Suprapubic skin (tissue), 4 donors: ENCODE data around the gene CRB1. TPM values are rescaled to one million over a fixed set of nuclear protein-coding genes. Genes with fewer than 3 reads are reported as not detected.

ENCODE experiments used
- DNase-seq, 2 donors: peaks; one replicate each; pipeline ENCODE4 v3.0.0-alpha.2; 2019; ENCODE audit warnings: low spot score in 2 of 2
- H3K27ac ChIP-seq: fragments of 200-600 bp; sonication (generic); one replicate; pipeline ENCODE4 v1.5.1; 2019
- H3K27me3 ChIP-seq: fragments of 200-600 bp; sonication (generic); one replicate; pipeline ENCODE4 v1.5.1; 2019
- H3K36me3 ChIP-seq: fragments of 200-600 bp; sonication (generic); one replicate; pipeline ENCODE4 v1.5.1; 2019
- H3K4me1 ChIP-seq: fragments of 200-600 bp; sonication (generic); one replicate; pipeline ENCODE4 v1.5.1; 2019
- H3K4me3 ChIP-seq: fragments of 200-600 bp; sonication (generic); one replicate; pipeline ENCODE4 v1.5.1; 2019; ENCODE audit warnings: mild to moderate bottlenecking
- H3K9me3 ChIP-seq: fragments of 200-600 bp; sonication (generic); one replicate; pipeline ENCODE4 v1.5.1; 2019
- EP300 ChIP-seq: sonication (generic); formaldehyde crosslinking; IDR thresholded peaks from one replicate; pipeline ENCODE4 v1.6.1; 2017; ENCODE audit warnings: antibody characterized with exemption
- POLR2A ChIP-seq, 2 donors: fragments of 450-650 bp; IDR thresholded peaks; one replicate each; pipeline ENCODE4 v1.6.1; 2017; ENCODE audit warnings: antibody characterized with exemption in 2 of 2, mild to moderate bottlenecking in 2 of 2, moderate library complexity in 2 of 2
- POLR2AphosphoS5 ChIP-seq, 3 donors: sonication (generic); formaldehyde crosslinking; IDR thresholded peaks; one replicate each; pipeline ENCODE4 v1.6.1; 2017; ENCODE audit warnings: antibody characterized with exemption in 3 of 3
- WGBS: methylation state at CpG from one replicate; pipeline ENCODE4 v1.1.5; 2018; 5-methylcytosine and 5-hydroxymethylcytosine counted together
- total RNA-seq, 4 donors: library from RNA; depleted of rRNA; stranded (reverse); fragments of >200 nt; gene quantifications; one replicate each; pipeline ENCODE4 v1.1.0, GENCODE V29; 2016
- TF ChIP-seq, protein P1 (sequence below), 2 donors: fragments of 200-600 bp in 1 of 2; fragments of 450-650 bp in 1 of 2; sonication (generic) in 1 of 2; IDR thresholded peaks; one replicate each; pipeline ENCODE4 v1.5.1; 2016 to 2019; ENCODE audit warnings: antibody characterized with exemption in 2 of 2, mild to moderate bottlenecking in 1 of 2, moderate library complexity in 1 of 2

The CRB1 gene
- total RNA-seq, 4 donors from 2014 or later, result 0.16 TPM; not detected in 3

DNA sequence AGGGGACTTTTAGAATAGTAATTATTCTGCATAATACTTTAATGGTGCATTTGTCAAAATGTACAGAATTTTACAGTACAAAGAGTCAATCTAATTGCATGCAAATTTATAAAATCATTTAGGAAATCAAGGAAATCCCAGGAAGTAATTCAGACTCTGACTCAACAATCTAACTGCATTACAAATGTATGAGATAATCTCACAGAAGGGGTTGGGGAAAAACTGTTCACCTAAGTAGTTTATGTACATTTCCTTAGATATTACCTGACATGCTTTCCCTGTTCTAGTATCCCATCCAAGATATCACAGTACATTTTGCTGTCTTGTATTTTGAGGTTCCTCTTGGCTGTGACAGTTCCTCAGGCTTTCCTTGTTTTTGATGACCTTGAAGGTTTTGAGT is 4.7 kb downstream of the CRB1 start:
- Histone ChIP-seq H3K27ac (no peak overlapping the region), H3K4me1 (no peaks in the 10 kb centered on the region), H3K9me3 (no peaks in the 10 kb centered on the region), H3K27me3 (no peaks in the 10 kb centered on the region), H3K36me3 (no peaks in the 10 kb centered on the region), H3K4me3 (no peak overlapping the region)
- no peak for TF ChIP-seq POLR2A (IDR thresholded peaks at IDR 0.05)
- TF ChIP-seq, protein P1, sequence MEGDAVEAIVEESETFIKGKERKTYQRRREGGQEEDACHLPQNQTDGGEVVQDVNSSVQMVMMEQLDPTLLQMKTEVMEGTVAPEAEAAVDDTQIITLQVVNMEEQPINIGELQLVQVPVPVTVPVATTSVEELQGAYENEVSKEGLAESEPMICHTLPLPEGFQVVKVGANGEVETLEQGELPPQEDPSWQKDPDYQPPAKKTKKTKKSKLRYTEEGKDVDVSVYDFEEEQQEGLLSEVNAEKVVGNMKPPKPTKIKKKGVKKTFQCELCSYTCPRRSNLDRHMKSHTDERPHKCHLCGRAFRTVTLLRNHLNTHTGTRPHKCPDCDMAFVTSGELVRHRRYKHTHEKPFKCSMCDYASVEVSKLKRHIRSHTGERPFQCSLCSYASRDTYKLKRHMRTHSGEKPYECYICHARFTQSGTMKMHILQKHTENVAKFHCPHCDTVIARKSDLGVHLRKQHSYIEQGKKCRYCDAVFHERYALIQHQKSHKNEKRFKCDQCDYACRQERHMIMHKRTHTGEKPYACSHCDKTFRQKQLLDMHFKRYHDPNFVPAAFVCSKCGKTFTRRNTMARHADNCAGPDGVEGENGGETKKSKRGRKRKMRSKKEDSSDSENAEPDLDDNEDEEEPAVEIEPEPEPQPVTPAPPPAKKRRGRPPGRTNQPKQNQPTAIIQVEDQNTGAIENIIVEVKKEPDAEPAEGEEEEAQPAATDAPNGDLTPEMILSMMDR (IDR thresholded peaks at IDR 0.05), result no peak
- TF ChIP-seq EP300, result no peak
- no peak for TF ChIP-seq POLR2AphosphoS5 (IDR thresholded peaks at IDR 0.05)
- DNase-seq, result no peak

DNA sequence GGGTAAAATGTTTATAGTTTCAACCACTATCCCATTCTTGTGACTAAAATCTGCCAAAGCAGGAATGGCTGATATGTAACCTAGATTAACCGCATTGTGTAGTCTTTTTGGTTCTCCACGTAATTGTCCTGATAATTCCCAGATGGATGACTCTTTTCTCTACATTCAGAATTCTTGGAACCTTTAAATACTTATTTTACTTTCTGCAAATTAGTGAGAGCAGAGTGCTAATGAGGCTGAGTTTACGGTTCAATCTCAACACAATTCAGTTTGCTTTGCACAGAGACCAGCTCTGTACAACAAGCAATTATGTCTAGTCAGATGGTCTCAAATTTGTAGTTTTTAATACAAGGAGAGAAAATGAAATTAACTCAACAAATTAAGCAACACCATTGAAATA is 9.1 kb downstream of the CRB1 start:
- no peak for DNase-seq
- WGBS, result 85% methylated on average over 3 of the region's 3 CpGs
- no peaks in the 10 kb centered on the region for H3K4me1 ChIP-seq
- no peak overlapping the region for H3K4me3 ChIP-seq
- no peaks in the 10 kb centered on the region for H3K36me3 ChIP-seq
- no peaks in the 10 kb centered on the region for H3K27me3 ChIP-seq
- no peaks in the 10 kb centered on the region for H3K9me3 ChIP-seq
- H3K27ac ChIP-seq, result no peak overlapping the region
- TF ChIP-seq POLR2A (IDR thresholded peaks at IDR 0.05) (no peak), POLR2AphosphoS5 (IDR thresholded peaks at IDR 0.05) (no peak), EP300 (no peak)
- TF ChIP-seq, protein P1 (IDR thresholded peaks at IDR 0.05), result no peak

DNA sequence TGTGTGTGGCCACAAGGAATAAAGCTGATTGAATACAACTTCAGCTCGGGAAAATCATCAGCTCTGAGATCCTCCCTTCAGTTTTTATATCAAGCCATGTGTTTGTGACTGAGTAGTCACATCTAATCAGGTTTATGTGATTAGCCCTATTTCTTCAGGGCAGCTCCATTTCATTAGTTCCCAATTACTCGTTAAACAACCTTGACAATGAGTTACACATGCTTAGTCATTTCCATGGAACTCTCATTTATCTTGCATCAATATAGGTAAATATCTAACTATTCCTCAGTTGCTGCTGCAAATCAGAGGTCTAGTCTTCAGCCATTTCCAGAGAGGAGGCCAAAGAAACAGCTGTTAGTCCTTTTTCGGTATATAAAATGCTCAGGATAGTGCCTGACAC is 16.3 kb downstream of the CRB1 start:
- Histone ChIP-seq H3K4me3 (no peak overlapping the region), H3K4me1 (no peaks in the 10 kb centered on the region), H3K36me3 (no peaks in the 10 kb centered on the region), H3K9me3 (no peaks in the 10 kb centered on the region), H3K27ac (no peak overlapping the region), H3K27me3 (no peaks in the 10 kb centered on the region)
- no peak for DNase-seq
- 86% methylated on average over 3 of the region's 3 CpGs for WGBS
- TF ChIP-seq EP300 (no peak), POLR2A (IDR thresholded peaks at IDR 0.05) (no peak), POLR2AphosphoS5 (IDR thresholded peaks at IDR 0.05) (no peak)
- TF ChIP-seq, protein P1 (IDR thresholded peaks at IDR 0.05), result no peak

DNA sequence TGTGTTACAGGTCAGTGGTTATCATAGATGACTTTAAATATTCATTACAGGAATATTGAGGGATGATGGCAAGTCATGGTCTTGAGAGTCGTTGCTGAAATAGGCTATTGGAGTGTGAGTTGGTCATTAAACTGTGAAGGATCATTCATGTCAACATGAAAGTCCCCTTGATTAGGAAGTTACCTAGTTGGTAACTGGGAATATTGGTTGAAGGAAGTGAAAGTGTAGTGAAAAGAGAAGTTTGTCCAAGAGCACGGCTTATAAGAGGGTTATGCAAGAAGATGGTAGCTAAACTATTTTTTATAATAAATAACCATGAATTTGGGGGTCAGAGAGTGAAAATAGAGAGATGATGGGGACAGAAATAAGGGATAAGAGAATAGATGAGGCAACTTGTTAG is 16.9 kb downstream of the CRB1 start:
- DNase-seq, result no peak
- TF ChIP-seq, protein P1 (IDR thresholded peaks at IDR 0.05), result no peak
- TF ChIP-seq EP300 (no peak), POLR2A (IDR thresholded peaks at IDR 0.05) (no peak), POLR2AphosphoS5 (IDR thresholded peaks at IDR 0.05) (no peak)
- H3K4me3 ChIP-seq, result no peak overlapping the region
- no peak overlapping the region for H3K27ac ChIP-seq
- no peaks in the 10 kb centered on the region for H3K27me3 ChIP-seq
- H3K9me3 ChIP-seq, result no peaks in the 10 kb centered on the region
- H3K4me1 ChIP-seq, result no peaks in the 10 kb centered on the region
- H3K36me3 ChIP-seq, result no peaks in the 10 kb centered on the region
- 88% methylated on average over 2 of the region's 2 CpGs for WGBS

DNA sequence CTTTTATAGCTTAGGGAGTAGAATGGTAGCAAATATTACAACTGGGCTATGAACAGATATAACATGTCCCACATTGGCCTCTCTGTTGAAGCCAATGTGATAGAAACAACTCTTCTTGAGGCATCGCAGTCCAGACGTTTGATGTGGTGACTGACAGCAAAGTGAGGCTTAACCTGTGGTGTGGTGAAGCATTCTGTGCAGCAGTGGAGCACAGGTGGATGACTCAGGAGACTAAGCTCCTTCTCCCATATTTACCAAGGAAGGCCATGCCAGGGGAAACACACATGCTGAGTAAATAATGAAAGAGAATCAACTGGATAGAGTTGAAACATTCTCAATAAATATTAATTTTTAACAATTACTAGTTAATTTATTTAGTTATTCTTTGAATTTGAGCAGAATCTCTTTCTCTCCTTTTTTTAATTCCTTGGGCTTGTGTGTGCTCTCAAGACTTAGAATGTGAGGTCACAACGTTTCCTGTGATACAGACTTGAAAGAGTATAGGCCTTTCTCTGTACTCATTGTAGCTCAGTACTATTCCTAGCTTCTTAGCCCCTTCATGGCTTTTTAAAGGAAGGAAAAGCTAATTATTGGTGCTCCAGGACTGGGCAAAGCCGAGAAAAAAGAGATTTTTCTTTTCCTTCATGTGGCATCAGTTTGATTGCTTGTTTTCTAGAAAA is 17.6 kb downstream of the CRB1 start:
- no peaks in the 10 kb centered on the region for H3K4me1 ChIP-seq
- H3K27me3 ChIP-seq, result no peaks in the 10 kb centered on the region
- no peak overlapping the region for H3K27ac ChIP-seq
- WGBS, result 74% methylated on average over 4 of the region's 4 CpGs
- H3K9me3 ChIP-seq, result no peaks in the 10 kb centered on the region
- H3K4me3 ChIP-seq, result no peak overlapping the region
- H3K36me3 ChIP-seq, result no peaks in the 10 kb centered on the region
- DNase-seq, result no peak
- TF ChIP-seq, protein P1 (IDR thresholded peaks at IDR 0.05), result no peak
- TF ChIP-seq POLR2AphosphoS5 (IDR thresholded peaks at IDR 0.05), result no peak
- no peak for TF ChIP-seq EP300
- no peak for TF ChIP-seq POLR2A (IDR thresholded peaks at IDR 0.05)
